Activated T-cell treated with anti-CD3 and anti-CD28 coated beads, Interleukin-2, amount 50 U/mL, for 4 hours (primary cell): ENCODE measurements around the gene BBS7. TPM values are rescaled to one million over a fixed set of nuclear protein-coding genes. Genes with fewer than 3 reads are reported as not detected.

ENCODE experiments used
- ATAC-seq, 2 donors: fragments of 200-7000 bp; cut with Tn5 transposase; one replicate each; pipeline ENCODE4 v1.10.0; 2021
- DNase-seq: peaks from one replicate; pipeline ENCODE4 v3.0.0-alpha.2; 2020
- H3K27me3 Mint-ChIP-seq: one replicate; pipeline ENCODE4 v1.8.0; 2021; ENCODE audit warnings: low read depth, mixed read lengths
- H3K36me3 Mint-ChIP-seq: one replicate; pipeline ENCODE4 v1.8.0; 2022; ENCODE audit warnings: mixed read lengths; ENCODE audit not compliant: insufficient read depth
- H3K4me1 Mint-ChIP-seq: one replicate; pipeline ENCODE4 v1.8.0; 2021; ENCODE audit warnings: low read depth, mixed read lengths
- H3K4me3 Mint-ChIP-seq: one replicate; pipeline ENCODE4 v1.8.0; 2021; ENCODE audit warnings: mild to moderate bottlenecking, moderate library complexity, mixed read lengths
- H3K9me3 Mint-ChIP-seq: one replicate; pipeline ENCODE4 v1.8.0; 2021; ENCODE audit warnings: mixed read lengths
- total RNA-seq, 3 donors: library from RNA; stranded (reverse); gene quantifications; one replicate each; pipeline ENCODE4 v1.2.1, GENCODE V29; 2021

The BBS7 gene, protein sequence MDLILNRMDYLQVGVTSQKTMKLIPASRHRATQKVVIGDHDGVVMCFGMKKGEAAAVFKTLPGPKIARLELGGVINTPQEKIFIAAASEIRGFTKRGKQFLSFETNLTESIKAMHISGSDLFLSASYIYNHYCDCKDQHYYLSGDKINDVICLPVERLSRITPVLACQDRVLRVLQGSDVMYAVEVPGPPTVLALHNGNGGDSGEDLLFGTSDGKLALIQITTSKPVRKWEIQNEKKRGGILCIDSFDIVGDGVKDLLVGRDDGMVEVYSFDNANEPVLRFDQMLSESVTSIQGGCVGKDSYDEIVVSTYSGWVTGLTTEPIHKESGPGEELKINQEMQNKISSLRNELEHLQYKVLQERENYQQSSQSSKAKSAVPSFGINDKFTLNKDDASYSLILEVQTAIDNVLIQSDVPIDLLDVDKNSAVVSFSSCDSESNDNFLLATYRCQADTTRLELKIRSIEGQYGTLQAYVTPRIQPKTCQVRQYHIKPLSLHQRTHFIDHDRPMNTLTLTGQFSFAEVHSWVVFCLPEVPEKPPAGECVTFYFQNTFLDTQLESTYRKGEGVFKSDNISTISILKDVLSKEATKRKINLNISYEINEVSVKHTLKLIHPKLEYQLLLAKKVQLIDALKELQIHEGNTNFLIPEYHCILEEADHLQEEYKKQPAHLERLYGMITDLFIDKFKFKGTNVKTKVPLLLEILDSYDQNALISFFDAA
- 10 to 100 TPM; 18.9 to 23.6 (median 21.5) TPM for total RNA-seq

DNA sequence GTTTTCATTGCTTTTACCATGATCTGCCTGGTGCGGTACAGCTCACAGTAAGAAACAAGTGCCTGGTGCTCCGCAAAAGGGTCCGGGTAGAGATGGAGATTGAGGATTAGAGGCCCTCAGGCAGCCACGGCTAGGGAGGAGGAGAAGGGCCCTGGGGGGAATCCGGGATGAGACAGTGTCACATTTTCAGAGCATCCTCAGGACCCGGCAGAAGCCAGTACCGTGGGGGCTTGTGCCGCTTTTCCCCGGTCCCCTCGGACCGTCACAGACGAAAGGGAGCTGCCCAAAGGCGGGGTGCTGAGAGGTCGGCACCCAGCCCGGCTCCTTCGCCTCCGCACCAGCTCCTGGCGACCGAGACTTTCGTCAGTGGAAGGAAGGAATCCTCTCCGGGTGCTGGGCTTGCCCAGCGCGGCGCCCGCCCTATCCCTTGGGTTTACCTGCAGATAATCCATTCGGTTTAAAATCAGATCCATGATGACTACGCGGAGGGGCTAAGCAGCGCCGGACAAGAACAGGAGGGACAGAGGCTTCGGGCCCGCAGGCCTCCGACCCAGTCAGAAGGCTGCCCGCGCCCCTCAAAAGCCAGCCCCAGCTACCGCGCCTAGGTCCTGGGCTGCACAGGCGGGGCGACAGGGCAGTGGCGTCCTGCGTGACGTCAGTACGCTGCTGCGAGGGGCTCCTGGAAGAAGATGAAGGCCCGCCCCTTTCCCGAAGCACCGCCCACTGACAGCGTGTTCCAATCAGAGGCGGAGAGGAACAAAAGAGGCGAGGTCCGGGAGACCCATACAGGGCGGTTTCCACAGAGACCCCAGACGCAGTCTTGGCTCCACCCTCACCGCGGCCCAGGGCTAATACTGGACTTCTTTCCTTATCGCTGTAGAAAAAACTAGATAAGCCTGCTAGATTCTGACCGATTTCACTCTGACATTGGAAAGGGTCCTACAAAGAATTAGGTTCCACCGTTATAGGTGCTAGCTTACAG is at the start of gene BBS7:
TSS of gene BBS7 (minus strand) at position 634 of the 982 bp plus-strand sequence. CDS start at position 473, 161 bp downstream.
- peaks cover 11% of the 10 kb centered on the region for H3K27me3 Mint-ChIP-seq
- peak; percentile 99 for ATAC-seq

DNA sequence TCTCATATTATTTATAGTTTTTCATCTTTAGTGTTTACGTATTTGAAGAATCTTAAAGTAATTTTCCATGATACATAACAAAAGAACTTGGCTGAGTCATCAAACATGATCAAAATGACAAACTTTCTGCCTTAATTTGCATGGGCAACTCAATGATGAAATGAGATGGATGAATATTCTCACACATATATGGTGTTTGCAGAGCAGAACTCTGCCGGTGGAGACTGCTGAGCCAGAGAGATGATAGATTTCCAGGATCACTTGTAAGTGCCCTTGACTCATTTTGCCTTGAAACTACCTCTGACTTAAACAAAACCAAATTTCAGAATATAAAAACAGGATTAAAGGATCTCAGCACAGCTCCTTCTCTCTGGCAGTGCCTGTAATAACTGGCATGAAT is 43.4 kb upstream of the BBS7 start:
- Mint-ChIP-seq H3K4me1 (peaks cover 5% of the 10 kb centered on the region), H3K36me3 (no peaks in the 10 kb centered on the region), H3K27me3 (peaks cover 2% of the 10 kb centered on the region), H3K4me3 (no peak overlapping the region), H3K9me3 (peaks cover 3% of the 10 kb centered on the region)
- no peak for DNase-seq
- ATAC-seq = peak in 1 of 2 donors; percentile 37

More for the DNA sequence above, at the start of gene BBS7:
- peaks cover 14% of the 10 kb centered on the region for H3K4me1 Mint-ChIP-seq
- H3K9me3 Mint-ChIP-seq = no peaks in the 10 kb centered on the region
- peak within 1 kb of the TSS; percentile 96 for H3K4me3 Mint-ChIP-seq
- DNase-seq = peak; percentile 97
- H3K36me3 Mint-ChIP-seq = peaks cover 15% of the 10 kb centered on the region

DNA sequence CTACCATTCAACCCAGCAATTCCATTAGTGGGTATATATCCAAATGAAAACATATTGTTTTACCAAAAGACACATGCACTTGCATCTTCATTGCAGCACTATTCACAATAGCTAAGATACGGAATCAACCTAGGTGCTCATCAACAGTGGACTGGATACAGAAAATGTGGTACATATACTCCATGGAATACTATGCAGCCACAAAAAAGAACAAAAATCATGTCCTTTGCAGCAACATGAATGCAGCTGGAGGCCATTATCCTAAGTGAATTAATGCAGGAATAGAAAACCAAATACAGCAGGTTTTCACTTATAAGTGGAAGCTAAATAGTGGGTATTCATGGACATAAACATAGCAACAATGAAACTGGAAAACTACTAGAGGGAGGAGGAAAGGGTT is 38.1 kb upstream of the BBS7 start:
- H3K4me3 Mint-ChIP-seq = no peak overlapping the region
- ATAC-seq (no peak), DNase-seq (no peak)
- no peaks in the 10 kb centered on the region for H3K27me3 Mint-ChIP-seq
- H3K4me1 Mint-ChIP-seq = no peaks in the 10 kb centered on the region
- no peaks in the 10 kb centered on the region for H3K9me3 Mint-ChIP-seq
- no peaks in the 10 kb centered on the region for H3K36me3 Mint-ChIP-seq

DNA sequence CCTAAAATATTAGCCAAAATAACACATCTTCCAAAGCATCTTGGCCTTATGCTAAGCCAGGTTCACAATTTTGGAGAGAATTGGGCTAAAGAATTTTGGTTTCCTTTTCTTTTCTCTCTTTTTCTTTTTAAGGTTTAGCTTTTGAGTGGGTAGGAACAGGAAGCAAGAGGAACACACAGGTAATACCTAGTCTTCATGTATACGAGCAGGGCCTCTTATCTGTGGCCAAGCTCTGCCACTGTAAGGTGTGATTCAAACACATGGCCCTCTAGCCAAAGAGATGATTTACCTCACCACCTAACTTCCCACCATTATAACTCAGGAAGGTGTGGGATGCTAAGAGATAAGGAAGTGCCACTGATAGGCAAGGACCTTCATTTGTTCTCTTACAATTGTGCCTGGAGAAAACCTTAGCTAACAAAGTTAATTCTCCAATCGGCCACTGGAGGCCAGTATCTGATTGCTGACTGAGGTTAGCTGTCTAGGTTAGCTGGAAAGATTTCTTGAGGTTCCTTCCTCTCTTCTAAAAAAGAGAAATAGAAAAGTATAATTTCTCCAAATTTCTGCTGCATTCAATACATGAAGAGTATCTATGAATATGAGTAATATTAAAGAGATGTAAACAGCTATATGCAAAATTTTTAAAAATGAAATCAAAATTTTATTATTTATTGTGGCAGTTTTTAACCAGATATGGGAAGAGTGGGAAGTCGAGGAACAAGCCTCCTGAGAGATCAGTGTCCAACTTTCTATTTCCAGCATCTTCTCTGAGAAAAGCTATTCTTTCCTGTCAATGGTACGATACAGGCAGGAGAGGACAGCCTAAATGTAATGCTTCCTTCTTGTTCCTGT is 30.1 kb upstream of the BBS7 start:
- Mint-ChIP-seq H3K36me3 (no peaks in the 10 kb centered on the region), H3K4me1 (peaks cover 8% of the 10 kb centered on the region), H3K9me3 (no peaks in the 10 kb centered on the region), H3K27me3 (no peaks in the 10 kb centered on the region), H3K4me3 (no peak overlapping the region)
- peak; percentile 80 to 82 for ATAC-seq
- DNase-seq = peak; percentile 32

DNA sequence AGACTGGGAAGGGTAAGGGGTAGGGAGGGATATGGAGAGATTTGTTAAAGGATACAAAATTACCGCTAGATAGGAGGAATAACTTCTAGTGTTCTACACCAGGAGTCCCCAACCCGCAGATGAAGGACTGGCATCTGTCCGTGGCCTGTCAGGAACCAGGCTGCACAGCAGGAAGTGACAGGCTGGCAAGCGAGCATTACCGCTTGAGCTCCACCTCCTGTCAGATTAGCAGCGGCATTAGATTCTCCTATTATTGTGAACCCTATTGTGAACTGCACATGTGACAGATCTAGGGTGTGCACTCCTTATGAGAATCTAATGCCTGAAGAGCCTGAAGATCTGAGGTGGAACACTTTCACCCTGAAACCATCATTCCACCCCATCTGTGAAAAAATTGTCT is 27.9 kb upstream of the BBS7 start:
- no peaks in the 10 kb centered on the region for H3K9me3 Mint-ChIP-seq
- no peak overlapping the region for H3K4me3 Mint-ChIP-seq
- H3K36me3 Mint-ChIP-seq = no peaks in the 10 kb centered on the region
- no peak for DNase-seq
- peak in 1 of 2 donors; percentile 48 for ATAC-seq
- peaks cover 8% of the 10 kb centered on the region for H3K4me1 Mint-ChIP-seq
- no peaks in the 10 kb centered on the region for H3K27me3 Mint-ChIP-seq

DNA sequence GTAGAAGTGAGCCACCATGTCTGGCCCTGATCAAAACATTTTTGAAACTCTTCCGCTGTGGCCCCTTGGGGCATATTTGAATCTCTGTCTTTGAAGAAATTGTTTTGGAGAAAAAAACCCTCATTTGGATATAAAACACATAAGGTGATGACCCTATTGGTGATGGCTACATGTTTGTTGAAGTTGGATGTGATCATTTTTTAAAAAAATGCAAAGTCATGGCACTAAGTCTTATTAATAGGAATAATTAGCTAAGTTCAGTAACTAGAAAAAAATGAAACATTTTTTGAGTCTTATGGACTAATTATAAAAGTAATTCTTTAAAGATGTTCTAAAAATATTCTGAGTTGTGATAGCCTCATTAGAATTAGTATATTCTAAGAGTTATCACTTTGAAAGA is 17.9 kb upstream of the BBS7 start:
- DNase-seq = no peak
- H3K4me1 Mint-ChIP-seq = peaks cover 2% of the 10 kb centered on the region
- no peak overlapping the region for H3K4me3 Mint-ChIP-seq
- H3K9me3 Mint-ChIP-seq = peaks cover 4% of the 10 kb centered on the region
- no peak for ATAC-seq
- H3K36me3 Mint-ChIP-seq = no peaks in the 10 kb centered on the region
- peaks cover 22% of the 10 kb centered on the region for H3K27me3 Mint-ChIP-seq

DNA sequence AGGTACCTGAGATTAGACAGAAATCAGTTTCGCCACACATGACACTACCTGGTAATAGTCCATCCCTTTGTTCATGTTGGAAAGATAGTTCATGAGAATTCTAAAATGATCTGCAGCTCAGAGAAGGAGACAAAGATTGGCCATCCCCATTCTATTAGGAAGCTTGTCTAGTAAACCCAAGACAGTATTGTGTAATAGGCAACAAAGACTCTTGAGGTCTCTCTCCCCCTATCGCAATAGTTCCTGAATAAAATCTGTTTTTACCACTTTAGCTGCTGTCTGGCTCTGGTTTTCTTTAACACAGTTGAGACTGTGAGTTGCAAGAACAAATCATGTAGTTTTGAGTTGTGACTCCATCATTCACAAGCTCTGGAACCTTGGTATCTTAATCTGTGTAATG is 14.8 kb upstream of the BBS7 start:
- peaks cover 2% of the 10 kb centered on the region for H3K4me1 Mint-ChIP-seq
- ATAC-seq (no peak), DNase-seq (no peak)

DNA sequence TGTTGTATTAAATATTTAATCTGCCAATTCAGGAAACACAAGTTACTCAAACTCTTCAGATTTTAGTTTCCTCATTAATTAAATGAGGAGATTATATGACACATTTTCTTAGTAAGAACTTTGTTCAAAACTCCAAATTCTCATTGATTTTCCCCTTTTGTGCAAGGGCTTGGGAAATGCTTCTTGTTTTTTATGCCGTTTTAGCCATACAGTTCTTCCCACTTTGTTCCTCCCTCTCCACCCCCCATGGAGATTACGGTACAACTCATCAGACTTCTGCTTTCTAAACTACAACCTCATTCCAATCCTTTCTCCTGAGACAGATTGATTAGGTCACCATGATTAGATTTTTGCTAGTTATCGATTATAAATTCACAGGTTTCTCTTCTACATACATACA is 10.9 kb upstream of the BBS7 start:
- Mint-ChIP-seq H3K9me3 (no peaks in the 10 kb centered on the region), H3K27me3 (peaks cover 21% of the 10 kb centered on the region), H3K4me3 (no peak overlapping the region), H3K4me1 (peaks cover 2% of the 10 kb centered on the region), H3K36me3 (no peaks in the 10 kb centered on the region)
- no peak for DNase-seq
- no peak for ATAC-seq

More for the DNA sequence above, 14.8 kb upstream of the BBS7 start:
- H3K36me3 Mint-ChIP-seq = no peaks in the 10 kb centered on the region
- H3K27me3 Mint-ChIP-seq = peaks cover 30% of the 10 kb centered on the region
- H3K4me3 Mint-ChIP-seq = no peak overlapping the region
- peaks cover 4% of the 10 kb centered on the region for H3K9me3 Mint-ChIP-seq

DNA sequence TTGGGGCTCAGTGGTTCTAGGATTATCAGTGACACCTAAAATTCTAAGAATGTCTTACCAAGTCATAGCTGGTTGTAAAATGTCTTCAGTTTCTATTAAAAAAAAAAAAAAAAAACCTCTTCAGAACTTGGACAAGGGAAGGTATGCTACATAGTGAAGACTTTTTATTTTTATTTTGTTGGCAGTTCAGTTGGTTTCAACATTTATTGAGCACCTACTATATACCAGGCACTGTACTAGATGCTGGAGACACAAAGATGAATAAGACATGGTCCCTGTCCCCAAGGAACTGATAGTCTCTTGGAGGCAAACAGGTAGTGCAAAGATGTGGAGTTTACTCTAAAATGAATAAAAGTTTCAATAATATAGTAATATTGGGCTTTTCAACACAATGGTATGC is 8.9 kb upstream of the BBS7 start:
- Mint-ChIP-seq H3K4me3 (no peak overlapping the region), H3K27me3 (peaks cover 21% of the 10 kb centered on the region), H3K4me1 (no peaks in the 10 kb centered on the region), H3K9me3 (no peaks in the 10 kb centered on the region), H3K36me3 (no peaks in the 10 kb centered on the region)
- DNase-seq (no peak), ATAC-seq (no peak)

DNA sequence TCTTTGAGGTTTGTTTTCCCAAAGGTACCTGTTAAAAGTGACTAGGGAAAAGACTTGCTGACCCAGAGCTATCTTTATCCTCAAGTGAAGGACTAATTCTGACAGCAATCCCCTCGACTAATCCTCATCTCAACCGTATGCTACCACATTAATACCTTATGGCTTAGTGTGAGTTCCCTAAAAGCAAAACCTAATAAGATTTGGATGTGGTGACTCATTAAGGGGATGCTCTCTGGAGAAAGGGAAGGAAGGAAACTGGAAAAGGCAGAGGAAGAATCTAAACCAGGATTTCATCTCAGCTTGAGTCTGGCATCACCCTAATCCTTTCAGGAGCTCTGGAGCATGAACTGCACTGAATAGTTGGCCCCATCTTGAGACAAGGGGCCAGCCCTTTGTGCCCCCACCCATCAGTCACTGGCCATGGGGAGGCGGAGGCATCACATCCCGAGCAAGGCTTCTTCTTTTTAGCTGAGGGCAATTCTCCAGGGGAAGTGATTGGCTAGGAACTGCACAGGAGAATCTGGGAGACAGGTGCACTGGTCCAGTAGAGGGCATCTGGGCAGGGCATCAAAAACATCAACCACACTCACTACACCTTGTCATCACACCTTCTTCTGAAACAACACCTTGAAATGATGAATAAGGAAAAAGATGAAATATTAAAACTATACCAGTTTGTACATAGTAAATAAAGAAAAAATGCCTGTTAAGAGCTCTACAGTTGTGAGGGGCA is 6.9 kb upstream of the BBS7 start:
- Mint-ChIP-seq H3K9me3 (no peaks in the 10 kb centered on the region), H3K4me3 (no peak overlapping the region), H3K36me3 (no peaks in the 10 kb centered on the region), H3K27me3 (peaks cover 23% of the 10 kb centered on the region), H3K4me1 (no peaks in the 10 kb centered on the region)
- ATAC-seq (no peak), DNase-seq (no peak)

DNA sequence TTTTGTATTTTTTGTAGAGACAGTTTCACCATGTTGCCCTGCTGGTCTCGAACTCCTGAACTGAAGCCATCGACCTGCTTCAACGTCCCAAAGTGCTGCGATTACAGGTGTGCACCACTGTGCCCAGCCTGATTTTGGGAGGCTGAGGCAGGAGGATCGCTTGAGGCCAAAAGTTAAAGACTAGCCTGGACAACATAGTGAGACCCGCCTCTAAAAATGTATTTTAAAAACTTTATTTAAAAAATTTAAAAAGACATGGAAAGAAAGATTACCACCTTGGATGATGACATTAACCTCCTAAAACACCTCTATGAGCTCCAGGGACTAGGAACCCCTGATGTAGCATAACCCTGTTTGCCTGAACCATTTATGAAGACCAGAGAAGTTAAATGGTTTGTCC is 5.8 kb upstream of the BBS7 start:
- DNase-seq (no peak), ATAC-seq (no peak)
- H3K27me3 Mint-ChIP-seq = peaks cover 23% of the 10 kb centered on the region
- no peak overlapping the region for H3K4me3 Mint-ChIP-seq
- no peaks in the 10 kb centered on the region for H3K36me3 Mint-ChIP-seq
- peaks cover under 1% of the 10 kb centered on the region for H3K4me1 Mint-ChIP-seq
- H3K9me3 Mint-ChIP-seq = no peaks in the 10 kb centered on the region

DNA sequence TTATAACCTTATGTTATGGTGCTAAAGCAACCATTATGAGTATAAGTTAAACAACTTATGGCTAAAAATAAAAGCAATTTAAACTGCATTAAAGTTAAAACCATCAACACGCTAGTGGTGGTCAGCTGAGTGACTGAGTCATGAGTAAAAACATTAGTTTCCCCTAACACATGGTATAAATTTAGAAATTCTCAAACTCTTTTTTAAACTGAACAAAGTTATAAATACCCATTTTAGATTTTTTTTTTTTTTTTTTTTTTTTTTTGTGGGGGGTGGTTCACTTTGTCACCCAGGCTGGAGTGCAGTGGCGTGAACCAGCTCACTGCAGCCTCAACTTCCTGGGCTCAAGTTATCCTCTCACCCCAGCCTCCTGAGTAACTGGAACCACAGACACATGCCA is 5.4 kb upstream of the BBS7 start:
- DNase-seq = no peak
- Mint-ChIP-seq H3K4me1 (peaks cover 2% of the 10 kb centered on the region), H3K27me3 (peaks cover 23% of the 10 kb centered on the region), H3K9me3 (no peaks in the 10 kb centered on the region), H3K36me3 (no peaks in the 10 kb centered on the region), H3K4me3 (no peak overlapping the region)
- no peak for ATAC-seq

DNA sequence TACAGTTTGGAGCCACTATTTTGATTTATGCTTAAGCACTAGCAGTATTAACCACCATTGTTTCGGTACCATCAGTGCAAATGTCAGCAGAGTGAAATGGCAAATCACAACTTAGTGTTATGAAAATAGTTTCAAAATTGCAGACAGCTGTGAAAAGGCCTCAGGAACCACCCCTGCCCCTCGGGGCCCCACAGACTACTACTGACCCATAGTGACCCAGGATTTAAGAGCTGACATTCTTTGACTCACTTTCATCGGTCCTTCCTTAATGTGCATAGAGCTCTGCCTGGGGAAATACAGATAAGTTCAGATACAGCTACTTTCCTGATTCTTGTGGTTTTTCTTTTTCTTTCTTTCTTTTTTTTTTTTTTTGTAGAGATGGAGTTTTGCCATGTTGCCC is 3.3 kb upstream of the BBS7 start:
- peaks cover 14% of the 10 kb centered on the region for H3K4me1 Mint-ChIP-seq
- H3K9me3 Mint-ChIP-seq = no peaks in the 10 kb centered on the region
- H3K27me3 Mint-ChIP-seq = peaks cover 18% of the 10 kb centered on the region
- DNase-seq = no peak
- ATAC-seq = no peak
- no peak overlapping the region for H3K4me3 Mint-ChIP-seq
- no peaks in the 10 kb centered on the region for H3K36me3 Mint-ChIP-seq
